Testis (tissue), 2 donors: Measurements from ENCODE around the gene NUBP2.

Experiments used
- CTCF ChIP-seq, 3 experiments: fragments of 450-650 bp in 2 of 3; fragments of 200-600 bp in 1 of 3; sonication (generic) in 1 of 3; IDR thresholded peaks; one replicate each; pipeline ENCODE4 v1.5.1; 2016 to 2019; ENCODE audit warnings: antibody characterized with exemption in 3 of 3, mild to moderate bottlenecking in 2 of 3, moderate library complexity in 1 of 3
- POLR2A ChIP-seq: fragments of 450-650 bp; IDR thresholded peaks from one replicate; pipeline ENCODE4 v1.6.1; 2017; ENCODE audit warnings: antibody characterized with exemption, mild to moderate bottlenecking, moderate library complexity

GRCh38 chr16:1825381-1825863 lies 42.7 kb downstream of the NUBP2 start:
- no peak for TF ChIP-seq POLR2A
- no peak for TF ChIP-seq CTCF (IDR thresholded peaks at IDR 0.05)
